Measurements from ENCODE around the gene SPSB1.

The SPSB1 gene

GRCh38 chr1:9389968-9390367 lies 97.3 kb downstream of the SPSB1 start:
- DNase-seq (ENCODE audit: low read depth) = no peak
- no peak overlapping the region for H3K4me3 ChIP-seq (ENCODE audit: control insufficient read depth, low read depth, low read length)
- no peak for TF ChIP-seq CTCF (IDR thresholded peaks at IDR 0.05; ENCODE audit: control insufficient read depth, insufficient read depth, low read depth, low read length, missing control alignments)

GRCh38 chr1:9391620-9392019 lies 98.9 kb downstream of the SPSB1 start:
- DNase-seq (ENCODE audit: low read depth) = no peak
- H3K4me3 ChIP-seq (ENCODE audit: control insufficient read depth, low read depth, low read length) = no peak overlapping the region
- TF ChIP-seq CTCF (IDR thresholded peaks at IDR 0.05; ENCODE audit: control insufficient read depth, insufficient read depth, low read depth, low read length, missing control alignments) = no peak

DNA sequence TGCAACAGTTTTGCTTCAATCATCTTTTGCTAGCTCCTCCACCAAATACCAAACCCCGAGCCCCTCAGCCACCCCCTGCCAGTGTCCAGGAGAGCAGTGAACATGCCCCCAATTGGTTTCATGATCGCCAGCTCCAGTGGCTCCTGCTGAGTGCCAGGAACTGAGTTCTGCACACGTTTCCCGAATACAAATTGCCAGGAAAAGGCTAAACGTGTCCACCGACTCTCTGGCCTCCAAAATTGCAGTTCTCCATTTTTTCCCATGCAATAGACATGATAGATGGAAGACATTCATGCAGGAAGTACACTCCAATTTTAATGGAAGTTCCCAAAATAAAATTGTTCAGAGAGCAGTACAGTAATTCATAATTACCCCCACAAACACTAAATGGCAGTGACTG lies 101.3 kb downstream of the SPSB1 start:
- TF ChIP-seq CTCF (IDR thresholded peaks at IDR 0.05; ENCODE audit: control insufficient read depth, insufficient read depth, low read depth, low read length, missing control alignments) = no peak
- no peak for DNase-seq (ENCODE audit: low read depth)

GRCh38 chr1:9395018-9395417 lies 102.3 kb downstream of the SPSB1 start:
- TF ChIP-seq CTCF (IDR thresholded peaks at IDR 0.05; ENCODE audit: control insufficient read depth, insufficient read depth, low read depth, low read length, missing control alignments) = no peak
- no peak overlapping the region for H3K4me3 ChIP-seq (ENCODE audit: control insufficient read depth, low read depth, low read length)
- DNase-seq (ENCODE audit: low read depth) = no peak

More for the DNA sequence above, 101.3 kb downstream of the SPSB1 start:
- H3K4me3 ChIP-seq (ENCODE audit: control insufficient read depth, low read depth, low read length) = no peak overlapping the region

DNA sequence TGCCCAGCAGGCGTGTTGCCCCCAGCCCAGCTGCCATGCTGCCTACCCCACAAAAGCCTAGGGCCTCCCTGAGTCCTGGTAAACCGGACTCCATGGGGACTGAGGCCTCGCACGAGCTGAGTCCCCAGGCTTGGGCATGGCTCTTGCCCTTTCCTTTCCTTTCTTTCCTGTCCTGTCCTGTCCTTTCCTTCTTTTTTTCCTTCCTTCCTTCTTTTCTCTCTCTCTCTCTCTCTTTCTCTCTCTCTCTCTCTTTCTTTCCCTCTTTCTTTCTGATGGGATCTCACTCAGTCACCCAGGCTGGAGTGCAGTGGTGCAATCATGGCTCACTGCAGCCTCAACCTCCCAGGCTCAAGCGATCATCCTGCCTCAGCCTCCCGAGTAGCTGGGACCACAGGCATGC lies 104.4 kb downstream of the SPSB1 start:
- no peak overlapping the region for H3K4me3 ChIP-seq (ENCODE audit: control insufficient read depth, low read depth, low read length)
- TF ChIP-seq CTCF (IDR thresholded peaks at IDR 0.05; ENCODE audit: control insufficient read depth, insufficient read depth, low read depth, low read length, missing control alignments) = no peak
- DNase-seq (ENCODE audit: low read depth) = no peak

GRCh38 chr1:9397997-9398526 lies 105.4 kb downstream of the SPSB1 start:
- H3K4me3 ChIP-seq (ENCODE audit: control insufficient read depth, low read depth, low read length) = no peak overlapping the region
- DNase-seq (ENCODE audit: low read depth) = no peak
- no peak for TF ChIP-seq CTCF (IDR thresholded peaks at IDR 0.05; ENCODE audit: control insufficient read depth, insufficient read depth, low read depth, low read length, missing control alignments)

Data from AG09309 (cell line).